GM12892 (cell line): ENCODE data around the gene FHL2.

ENCODE experiments used
- POLR2A ChIP-seq: IDR thresholded peaks from 2 replicates; pipeline ENCODE4 v1.6.1; 2011; ENCODE audit warnings: low read depth, low read length, control low read depth
- TAF1 ChIP-seq: IDR thresholded peaks from 2 replicates; pipeline ENCODE4 v1.6.1; 2011; ENCODE audit warnings: low read depth, mild to moderate bottlenecking, control low read depth, low read length, borderline replicate concordance

DNA sequence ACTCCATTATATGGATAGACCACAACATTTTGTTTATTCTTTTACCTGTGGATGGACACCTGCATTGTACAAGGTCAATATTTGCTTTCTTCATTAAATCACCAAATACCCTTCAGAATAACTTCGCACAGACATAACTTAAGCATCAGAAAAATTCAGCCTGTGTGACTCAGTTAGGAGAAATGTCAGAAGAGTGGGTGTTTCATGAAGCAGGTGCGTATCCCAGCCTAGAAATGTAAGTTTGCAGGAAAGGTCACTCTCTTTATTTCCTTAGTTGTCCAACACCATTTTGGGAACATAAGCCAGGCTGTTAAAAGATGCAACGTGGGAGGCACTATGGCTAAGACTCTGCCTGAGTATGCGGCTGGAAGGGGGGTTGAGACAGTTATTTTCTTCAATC lies 48.6 kb upstream of the FHL2 start:
- TF ChIP-seq TAF1 (no peak), POLR2A (no peak)
